HEK293T (cell line): Measurements from ENCODE around the gene BEAN1.
"Not testable (repeated sequence)": the region's sequence is repeated elsewhere in the genome, so short reads cannot be mapped to it uniquely, and the experiment has no call there.

ENCODE experiments used
- CTCF ChIA-PET: fragments of 350-600 bp; formaldehyde crosslinking; extraction: SDS; loops from one replicate; lab custom pipeline; 2021; ENCODE audit warnings: antibody characterized with exemption, inconsistent platforms; lab: Yijun Ruan, JAX
- POLR2A ChIA-PET: fragments of 350-600 bp; formaldehyde crosslinking; extraction: SDS; loops from one replicate; lab custom pipeline; 2020; ENCODE audit warnings: antibody characterized with exemption, inconsistent platforms; lab: Yijun Ruan, JAX
- DNase-seq: peaks from one replicate; pipeline ENCODE4 v3.0.0; 2012; ENCODE audit warnings: mixed read lengths; ENCODE audit errors: extremely low spot score
- ARNT ChIP-seq: fragments of 450-650 bp; IDR thresholded peaks from 2 replicates; pipeline ENCODE4 v1.6.1; 2017; ENCODE audit warnings: mild to moderate bottlenecking
- BHLHE40 ChIP-seq: fragments of 450-650 bp; IDR thresholded peaks from 2 replicates; pipeline ENCODE4 v1.6.1; 2016; ENCODE audit warnings: mild to moderate bottlenecking, moderate library complexity, borderline replicate concordance
- CTBP1 ChIP-seq: fragments of 450-650 bp; IDR thresholded peaks from 2 replicates; pipeline ENCODE4 v1.6.1; 2016; ENCODE audit warnings: borderline replicate concordance
- ELF4 ChIP-seq: fragments of 450-650 bp; IDR thresholded peaks from 2 replicates; pipeline ENCODE4 v1.6.1; 2017; ENCODE audit warnings: antibody characterized with exemption
- FOXA1 ChIP-seq: fragments of 450-650 bp; IDR thresholded peaks from 2 replicates; pipeline ENCODE4 v1.6.1; 2016; ENCODE audit warnings: mild to moderate bottlenecking
- FOXK2 ChIP-seq: fragments of 450-650 bp; IDR thresholded peaks from 2 replicates; pipeline ENCODE4 v1.6.1; 2016; ENCODE audit warnings: mild to moderate bottlenecking
- FOXM1 ChIP-seq: fragments of 450-650 bp; IDR thresholded peaks from 2 replicates; pipeline ENCODE4 v1.6.1; 2017; ENCODE audit warnings: mild to moderate bottlenecking, borderline replicate concordance
- HDGF ChIP-seq: fragments of 450-650 bp; IDR thresholded peaks from 2 replicates; pipeline ENCODE4 v1.6.1; 2017; ENCODE audit warnings: antibody characterized with exemption, borderline replicate concordance
- L3MBTL2 ChIP-seq: fragments of 450-650 bp; conservative IDR thresholded peaks from 2 replicates; pipeline ENCODE4 v1.6.1; 2016; ENCODE audit warnings: mild to moderate bottlenecking
- LEF1 ChIP-seq: fragments of 450-650 bp; IDR thresholded peaks from 2 replicates; pipeline ENCODE4 v1.6.1; 2017; ENCODE audit warnings: mild to moderate bottlenecking, borderline replicate concordance
- NFRKB ChIP-seq: fragments of 450-650 bp; IDR thresholded peaks from 2 replicates; pipeline ENCODE4 v1.6.1; 2016; ENCODE audit warnings: mild to moderate bottlenecking, moderate library complexity
- PKNOX1 ChIP-seq: fragments of 450-650 bp; IDR thresholded peaks from 2 replicates; pipeline ENCODE4 v1.6.1; 2016
- SP1 ChIP-seq: fragments of 450-650 bp; IDR thresholded peaks from 2 replicates; pipeline ENCODE4 v1.6.1; 2017
- SUZ12 ChIP-seq: fragments of 450-650 bp; IDR thresholded peaks from 2 replicates; pipeline ENCODE4 v1.6.1; 2016; ENCODE audit warnings: mild to moderate bottlenecking
- TARDBP ChIP-seq: fragments of 450-650 bp; IDR thresholded peaks from 2 replicates; pipeline ENCODE4 v1.6.1; 2016
- ZNF384 ChIP-seq: fragments of 450-650 bp; IDR thresholded peaks from 2 replicates; pipeline ENCODE4 v1.6.1; 2016

Gene BEAN1

GRCh38 chr16:66444049-66444481 lies 17.0 kb downstream of the BEAN1 start:
- no peak for DNase-seq
- POLR2A ChIA-PET = no interaction called here
- CTCF ChIA-PET = interaction anchor here (0.6 to 0.7 kb wide), 2 partner anchors 9 to 294 kb away, joined by 3 read pairs; no protein-coding TSS in a partner anchor
- TF ChIP-seq CTBP1 (no peak), PKNOX1 (no peak), L3MBTL2 (no peak), NFRKB (no peak), FOXK2 (no peak), LEF1 (no peak), HDGF (no peak), TARDBP (no peak), BHLHE40 (no peak), SP1 (no peak), ELF4 (no peak), FOXA1 (no peak)

GRCh38 chr16:66446737-66447136 lies 19.6 kb downstream of the BEAN1 start:
- POLR2A ChIA-PET = no interaction called here
- no peak for DNase-seq
- CTCF ChIA-PET = no interaction called here
- TF ChIP-seq BHLHE40 (no peak), ZNF384 (no peak), FOXK2 (no peak), SP1 (no peak), CTBP1 (no peak), FOXM1 (no peak), FOXA1 (no peak), ARNT (no peak), PKNOX1 (no peak), SUZ12 (no peak), NFRKB (no peak), HDGF (no peak), TARDBP (no peak), ELF4 (no peak), L3MBTL2 (no peak)

- POLR2A ChIA-PET = no interaction called here
- TF ChIP-seq SP1 = no peak
- CTCF ChIA-PET = no interaction called here
These were observed 20.4 kb downstream of the BEAN1 start for GRCh38 chr16:66447491-66447890.

GRCh38 chr16:66451548-66451947 lies 24.5 kb downstream of the BEAN1 start:
- no peak for DNase-seq
- ChIA-PET CTCF (interaction anchor here (1.2 kb wide), 1 partner anchor 22 kb away, joined by 3 read pairs; no protein-coding TSS in a partner anchor), POLR2A (no interaction called here)
- no peak for TF ChIP-seq ZNF384
- TF ChIP-seq HDGF = no peak
- no peak for TF ChIP-seq SUZ12
- TF ChIP-seq PKNOX1 = no peak
- no peak for TF ChIP-seq SP1
- no peak for TF ChIP-seq NFRKB
- no peak for TF ChIP-seq FOXM1
- TF ChIP-seq LEF1 = no peak
- no peak for TF ChIP-seq ELF4
- no peak for TF ChIP-seq L3MBTL2
- no peak for TF ChIP-seq BHLHE40
- TF ChIP-seq ARNT = no peak
- TF ChIP-seq FOXK2 = no peak
- no peak for TF ChIP-seq FOXA1
- TF ChIP-seq CTBP1 = no peak
- TF ChIP-seq TARDBP = no peak

More at GRCh38 chr16:66447491-66447890, 20.4 kb downstream of the BEAN1 start:
- DNase-seq = no peak

GRCh38 chr16:66453230-66453629 lies 26.1 kb downstream of the BEAN1 start:
- POLR2A ChIA-PET, DNase-seq: not testable (repeated sequence)
- CTCF ChIA-PET = interaction anchor here (0.7 kb wide), 1 partner anchor 37 kb away, joined by 3 read pairs; no protein-coding TSS in a partner anchor

GRCh38 chr16:66454751-66455150 lies 27.7 kb downstream of the BEAN1 start:
- DNase-seq = no peak
- CTCF ChIA-PET = no interaction called here
- POLR2A ChIA-PET = interaction anchor here (1.6 kb wide), 1 partner anchor 196 kb away, joined by 3 read pairs; no protein-coding TSS in a partner anchor

More at GRCh38 chr16:66454751-66455150, 27.7 kb downstream of the BEAN1 start:
- TF ChIP-seq FOXK2 (no peak), SP1 (no peak), LEF1 (no peak), FOXA1 (no peak), CTBP1 (no peak), HDGF (no peak), ZNF384 (no peak), ARNT (no peak), ELF4 (no peak), BHLHE40 (no peak), FOXM1 (no peak), L3MBTL2 (no peak), SUZ12 (no peak), TARDBP (no peak), PKNOX1 (no peak), NFRKB (no peak)
